ENCODE measurements around the gene CEP41.
"Not testable (repeated sequence)": the region's sequence is repeated elsewhere in the genome, so short reads cannot be mapped to it uniquely, and the experiment has no call there.

Gene CEP41

DNA sequence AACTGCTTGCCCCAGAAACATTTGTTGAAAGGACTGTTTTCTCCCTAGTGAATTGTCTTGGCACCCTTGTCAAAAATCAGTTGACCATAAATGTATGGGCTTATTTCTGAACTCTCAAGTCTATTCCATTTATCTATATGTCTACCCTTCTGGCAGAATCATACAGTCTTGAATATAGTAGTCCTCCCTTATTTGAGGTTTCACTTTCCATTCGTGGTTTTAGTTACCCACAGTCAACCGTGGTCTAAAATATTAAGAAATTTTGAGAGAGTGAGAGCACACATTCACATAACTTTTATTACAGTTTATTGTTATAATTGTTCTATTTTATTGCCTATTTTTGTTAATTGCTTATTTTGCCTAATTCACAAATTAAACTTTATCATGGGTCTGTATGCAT, 17.4 kb upstream of the CEP41 start:
- no peak for DNase-seq

DNA sequence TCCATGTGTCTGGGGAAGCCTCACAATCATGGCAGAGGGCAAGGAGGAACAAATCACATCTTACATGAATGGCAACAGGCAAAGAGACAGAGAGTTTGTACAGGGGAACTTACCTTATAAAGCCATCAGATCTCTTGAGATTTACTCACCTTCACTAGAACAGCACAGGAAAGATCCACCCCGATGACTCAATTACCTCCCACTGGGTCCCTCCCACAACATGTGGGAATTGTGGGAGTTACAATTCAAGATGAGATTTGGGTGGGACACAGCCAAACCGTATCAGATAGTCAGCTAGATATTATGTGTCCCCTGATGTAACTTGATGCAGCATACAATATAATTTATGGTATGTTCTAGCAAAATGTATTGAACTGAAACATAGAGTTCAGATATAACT, 14.1 kb upstream of the CEP41 start:
- no peak for DNase-seq

DNA sequence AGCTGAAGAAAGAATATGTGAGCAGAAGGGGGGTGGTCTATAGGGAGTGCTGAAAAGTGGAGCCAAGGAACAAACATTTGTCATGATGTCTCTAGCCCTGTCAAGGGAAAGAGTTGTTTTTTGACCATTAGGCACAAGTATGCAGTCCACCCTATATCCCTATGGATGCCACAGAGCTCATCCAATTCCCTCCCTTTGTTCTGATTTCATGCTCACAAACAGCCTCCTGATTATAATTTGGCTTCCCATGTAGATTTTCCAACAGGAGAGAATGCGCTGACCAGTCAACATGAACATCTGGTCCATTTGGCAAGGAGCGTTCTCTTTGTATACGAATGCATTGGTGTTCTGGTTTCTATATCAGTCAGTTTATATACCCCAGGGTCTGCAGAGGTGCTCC, 12.1 kb upstream of the CEP41 start:
- DNase-seq, result peak; percentile 74

- DNase-seq, result not testable (repeated sequence)
Observed at GRCh38 chr7:130451344-130451743, 10.5 kb upstream of the CEP41 start.

DNA sequence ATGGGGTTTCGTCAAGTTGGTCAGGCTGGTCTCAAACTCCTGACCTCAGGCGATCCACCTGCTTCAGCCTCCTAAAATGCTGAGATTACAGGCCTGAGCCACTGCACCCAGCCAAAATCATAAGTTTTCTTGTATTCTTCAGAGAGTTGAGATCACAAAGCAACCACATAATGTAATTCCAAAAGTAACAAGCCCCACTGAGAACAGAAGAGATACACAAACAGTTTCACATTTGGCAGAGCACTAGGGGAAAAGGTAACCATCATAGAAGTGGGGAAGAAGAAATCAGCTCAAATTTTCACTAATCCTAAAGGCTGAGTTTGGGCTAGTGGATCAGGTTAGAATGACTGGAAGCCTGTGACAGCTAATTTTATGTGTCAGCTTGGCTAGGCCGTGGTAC, 5.4 kb upstream of the CEP41 start:
- no peak for DNase-seq

GRCh38 chr7:130444751-130445407, 4.1 kb upstream of the CEP41 start:
- DNase-seq, result no peak

DNA sequence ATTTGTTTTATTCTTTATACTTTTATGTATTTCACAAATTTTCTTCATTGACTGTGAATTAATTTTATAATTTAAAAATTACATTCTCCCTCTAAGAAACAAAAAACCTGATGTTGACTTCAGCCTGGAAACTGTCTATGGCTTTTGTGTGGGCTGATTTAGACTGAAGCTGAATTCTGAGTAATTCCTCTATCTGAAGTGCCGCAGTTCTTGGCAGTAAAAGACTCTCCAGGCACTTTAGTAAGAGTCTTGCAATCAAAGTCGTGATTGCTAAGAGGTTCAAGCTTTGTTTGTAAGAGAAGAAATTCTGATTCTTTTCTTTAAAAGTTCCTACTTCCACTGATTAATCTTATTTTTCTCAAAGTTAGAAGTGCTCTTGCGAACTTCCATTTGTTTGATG, 3.4 kb upstream of the CEP41 start:
- no peak for DNase-seq

- DNase-seq, result no peak
Observed at GRCh38 chr7:130442601-130443000, 1.8 kb upstream of the CEP41 start.

GRCh38 chr7:130441408-130441869, 623 bp upstream of the CEP41 start:
- no peak for DNase-seq

DNA sequence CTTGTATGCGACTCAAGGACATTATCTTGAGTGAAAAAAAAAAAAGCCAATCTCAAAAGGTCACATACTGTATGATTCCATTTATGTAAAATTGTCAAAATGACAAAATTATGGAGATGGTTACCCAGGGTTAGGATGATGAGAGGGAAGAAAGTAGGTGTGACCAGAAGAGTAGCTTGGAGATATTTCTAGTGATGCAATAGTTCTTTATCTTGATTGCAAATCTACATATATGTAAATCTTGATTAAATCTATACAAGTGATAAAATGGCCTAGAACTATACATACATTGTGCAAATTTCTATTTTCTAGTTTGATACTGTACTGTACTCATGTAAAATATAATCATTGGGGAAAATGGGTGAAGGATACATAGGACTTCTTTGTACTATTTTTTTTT, 4.6 kb downstream of the CEP41 start:
- DNase-seq, result no peak

GRCh38 chr7:130435311-130435854, 5.4 kb downstream of the CEP41 start:
- DNase-seq, result no peak

DNA sequence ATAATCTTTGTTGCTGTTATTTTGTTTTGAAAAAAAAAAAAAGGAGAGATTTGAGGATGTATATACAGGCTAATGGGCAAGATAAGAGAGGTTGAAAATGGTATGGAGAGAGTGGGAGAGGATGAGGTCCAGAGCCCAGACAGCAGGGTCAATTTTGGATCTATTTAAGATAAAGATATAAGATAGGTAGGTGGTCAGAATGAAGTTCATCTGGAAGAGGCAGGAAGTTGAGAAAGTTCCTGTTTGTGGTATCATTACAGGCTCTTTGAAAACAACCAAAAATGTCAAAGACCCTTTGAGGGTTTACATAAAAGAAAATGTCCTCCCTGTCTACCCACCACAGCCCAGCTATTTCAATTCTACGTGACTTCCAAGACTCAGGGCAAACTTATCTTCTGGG, 7.5 kb downstream of the CEP41 start:
- DNase-seq, result no peak

GRCh38 chr7:130432886-130433285, 7.9 kb downstream of the CEP41 start:
- no peak for DNase-seq

DNA sequence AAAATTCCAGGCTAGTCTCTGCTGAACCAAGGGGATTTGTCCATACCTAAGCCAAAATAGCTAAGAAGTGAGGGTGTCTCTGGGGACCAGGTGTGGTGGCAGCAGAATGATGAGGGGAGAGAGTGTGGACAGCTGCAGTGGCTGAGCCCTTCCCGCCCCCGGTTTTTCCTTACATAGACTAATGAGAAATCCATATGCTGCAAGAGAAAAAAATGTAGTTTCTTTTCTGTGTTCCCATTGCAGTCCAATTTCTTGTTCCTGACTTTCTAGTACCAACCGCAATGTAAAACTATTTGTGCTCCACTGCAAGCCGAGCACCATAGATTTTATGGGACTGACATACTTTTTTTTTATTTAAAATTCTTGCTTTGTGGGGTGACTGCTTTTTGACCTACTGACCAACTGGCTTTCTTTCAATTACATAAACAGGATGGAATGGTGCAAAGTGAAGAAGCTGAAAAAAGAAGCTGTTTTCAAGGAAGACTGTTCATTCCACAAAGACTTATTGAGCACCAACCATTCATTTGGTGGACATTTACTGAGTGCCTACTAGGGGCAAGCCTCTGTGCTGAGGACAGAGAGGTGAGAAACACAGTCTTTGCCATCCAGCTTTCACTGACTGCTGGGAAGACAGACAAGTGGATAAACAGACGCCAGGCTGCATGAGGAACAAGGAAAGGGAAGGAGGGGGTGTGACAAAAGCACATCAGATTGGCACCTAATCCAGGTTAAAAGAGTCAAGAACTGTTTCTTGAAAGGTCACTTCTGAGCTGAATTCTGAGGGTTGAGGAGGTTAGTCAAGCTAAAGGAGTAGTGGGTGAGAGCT, 9.8 kb downstream of the CEP41 start:
- peak; percentile 88 for DNase-seq

GRCh38 chr7:130430115-130430514, 10.7 kb downstream of the CEP41 start:
- no peak for DNase-seq

DNA sequence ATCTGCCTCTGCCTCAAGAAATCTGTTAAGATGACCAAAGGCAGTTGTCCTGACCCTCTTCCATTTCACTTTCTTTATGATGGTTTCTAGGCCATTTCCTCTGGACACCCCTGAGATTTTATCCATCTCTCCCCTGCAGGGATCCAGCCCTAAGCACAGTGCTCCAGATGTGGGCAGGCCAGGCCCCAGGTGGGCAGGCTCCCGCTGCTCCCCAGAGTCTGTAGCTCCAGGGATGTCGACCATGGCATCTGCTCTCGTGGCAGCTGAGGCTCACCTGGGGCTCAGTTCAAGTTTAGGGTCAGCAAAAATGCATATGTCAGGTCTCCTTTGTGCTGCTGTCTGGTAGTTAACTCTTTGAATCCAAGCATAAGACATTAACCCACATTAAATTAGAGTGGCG, 11.8 kb downstream of the CEP41 start:
- no peak for DNase-seq

- DNase-seq, result no peak
Observed at GRCh38 chr7:130426564-130426963, 14.3 kb downstream of the CEP41 start.

DNA sequence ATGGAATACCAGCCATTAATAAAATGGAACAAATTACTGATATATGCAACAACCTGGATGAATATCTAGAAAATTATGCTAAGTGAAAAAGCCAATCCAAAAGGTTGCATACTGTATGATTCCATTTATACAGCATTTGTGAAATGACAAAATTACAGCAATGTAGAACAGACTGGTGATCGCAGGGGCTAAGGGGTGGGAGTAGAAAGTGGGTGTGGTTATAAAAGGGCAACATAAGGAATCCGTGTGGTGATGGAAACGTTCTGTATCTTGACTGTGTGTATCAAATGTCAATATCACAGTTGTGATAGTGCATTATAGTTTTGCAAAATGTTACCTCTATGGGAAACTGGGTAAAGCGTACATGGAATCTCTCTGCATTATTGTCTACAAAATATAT, 15.0 kb downstream of the CEP41 start:
- DNase-seq, result no peak

GRCh38 chr7:130423501-130424037, 17.2 kb downstream of the CEP41 start:
- DNase-seq, result no peak

DNA sequence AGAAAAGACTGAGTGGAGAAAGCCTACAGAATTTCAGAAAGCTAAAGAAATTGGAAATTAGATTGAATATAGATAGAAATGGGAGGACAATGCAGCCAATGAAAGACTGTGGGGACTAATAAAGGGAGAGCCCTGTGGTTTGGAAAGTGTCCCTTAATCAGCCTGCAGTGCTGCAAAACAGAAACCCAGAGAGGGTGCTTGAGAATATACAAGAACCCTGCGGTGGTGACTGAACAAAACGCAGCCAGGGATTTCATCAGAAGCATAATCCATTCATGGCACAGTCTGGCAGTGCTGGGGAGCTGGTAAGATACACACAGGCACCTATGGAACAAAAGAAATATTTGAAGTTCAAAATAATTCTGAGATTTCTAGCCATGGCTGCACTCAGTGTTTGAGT, 19.1 kb downstream of the CEP41 start:
- DNase-seq, result no peak

- no peak for DNase-seq
Observed at GRCh38 chr7:130420943-130421578, 19.8 kb downstream of the CEP41 start.

GRCh38 chr7:130419658-130420057, 21.2 kb downstream of the CEP41 start:
- DNase-seq, result no peak

- no peak for DNase-seq
Observed at GRCh38 chr7:130418306-130418705, 22.5 kb downstream of the CEP41 start.

All from right forelimb (tissue), 1 donor.